B cell (primary cell): ENCODE results near the gene RASA3. TPM values are rescaled to one million over a fixed set of nuclear protein-coding genes. Genes with fewer than 3 reads are reported as not detected.
A peak's percentile ranks its signal among the peaks of the same experiment; 100 is the strongest.

Source experiments
- ATAC-seq: fragments of 200-7000 bp; cut with Tn5 transposase; one replicate; pipeline ENCODE4 v1.10.0; 2021; ENCODE audit warnings: low read depth, mild to moderate bottlenecking, moderate number of reproducible peaks, moderate library complexity
- CTCF ChIA-PET: fragments of 350-600 bp; sonication (Branson Sonifier 250); formaldehyde crosslinking; loops from one replicate; lab custom pipeline; 2021; ENCODE audit warnings: antibody characterized with exemption, inconsistent platforms; lab: Charles Lee
- POLR2A ChIA-PET: fragments of 350-600 bp; sonication (Branson Sonifier 250); formaldehyde crosslinking; loops from one replicate; lab custom pipeline; 2021; ENCODE audit warnings: antibody characterized with exemption; lab: Charles Lee
- DNase-seq: peaks from one replicate; pipeline ENCODE4 v3.0.0; 2013
- H2AFZ ChIP-seq: 2 replicates; pipeline ENCODE4 v1.6.1; 2012; ENCODE audit warnings: mild to moderate bottlenecking, low read depth, low read length; ENCODE audit not compliant: insufficient read depth, poor library complexity, severe bottlenecking
- H3K27ac ChIP-seq, 2 donors: 1 replicate in 1 of 2; 2 replicates in 1 of 2; pipeline ENCODE4 v1.5.1; 2012 to 2013; ENCODE audit warnings: low read length in 2 of 2, mild to moderate bottlenecking in 2 of 2, moderate library complexity in 1 of 2
- H3K27me3 ChIP-seq, 4 experiments: fragments of 200-600 bp in 1 of 4; sonication (generic) in 1 of 4; replicated peaks in 1 of 4; 1 replicate in 2 of 4; 2 replicates in 2 of 4; pipeline versions ENCODE4 v1.6.1 to v1.7.0; 2013 to 2016; ENCODE audit warnings: low read length in 3 of 4, mild to moderate bottlenecking in 2 of 4, mixed read lengths in 1 of 4, moderate library complexity in 1 of 4; ENCODE audit not compliant: insufficient read depth in 4 of 4, control insufficient read depth in 3 of 4; ENCODE audit errors: control extremely low read depth in 1 of 4
- H3K36me3 ChIP-seq, 2 experiments: replicated peaks in 1 of 2; 1 replicate in 1 of 2; 2 replicates in 1 of 2; pipeline versions ENCODE4 v1.6.1 to v1.7.1; 2013; ENCODE audit warnings: low read length in 1 of 2; ENCODE audit not compliant: insufficient read depth in 2 of 2, control insufficient read depth in 1 of 2; ENCODE audit errors: control extremely low read depth in 1 of 2, extremely low read depth in 1 of 2
- H3K4me1 ChIP-seq, 2 donors: fragments of 200-600 bp in 1 of 2; sonication (generic) in 1 of 2; 1 replicate in 1 of 2; 2 replicates in 1 of 2; pipeline versions ENCODE4 v1.5.1 to v1.6.1; 2013 to 2017; ENCODE audit warnings: low read length in 2 of 2; ENCODE audit not compliant: control insufficient read depth in 2 of 2, insufficient read depth in 2 of 2
- H3K4me2 ChIP-seq: replicated peaks from 2 replicates; pipeline ENCODE3; 2012; ENCODE audit warnings: mild to moderate bottlenecking, low read depth, low read length; ENCODE audit not compliant: poor library complexity, severe bottlenecking
- H3K4me3 ChIP-seq, 5 experiments: fragments of 200-600 bp in 1 of 5; sonication (generic) in 1 of 5; 1 replicate in 3 of 5; 2 replicates in 2 of 5; pipeline versions ENCODE4 v1.5.1 to v1.7.0; 2011 to 2016; ENCODE audit warnings: low read length in 4 of 5, mild to moderate bottlenecking in 4 of 5, low read depth in 2 of 5, control low read depth in 1 of 5, moderate library complexity in 1 of 5; ENCODE audit not compliant: insufficient read depth in 1 of 5; ENCODE audit errors: control extremely low read depth in 1 of 5, extremely low read depth in 1 of 5
- H3K79me2 ChIP-seq: fragments of 200-600 bp; sonication (generic); one replicate; pipeline ENCODE4 v1.6.0; 2016; ENCODE audit warnings: low read length; ENCODE audit not compliant: control insufficient read depth, insufficient read depth
- H3K9ac ChIP-seq: fragments of 200-600 bp; sonication (generic); 2 replicates; pipeline ENCODE4 v1.6.1; 2017; ENCODE audit warnings: mild to moderate bottlenecking, low read length, moderate library complexity
- H3K9me3 ChIP-seq, 3 donors: one replicate each; pipeline versions ENCODE4 v1.6.1 to v1.7.1; 2013; ENCODE audit warnings: low read length in 2 of 3; ENCODE audit not compliant: control insufficient read depth in 2 of 3, insufficient read depth in 1 of 3; ENCODE audit errors: control extremely low read depth in 1 of 3
- H4K20me1 ChIP-seq: 2 replicates; pipeline ENCODE4 v1.6.0; 2012; ENCODE audit warnings: mild to moderate bottlenecking, low read length; ENCODE audit not compliant: insufficient read depth, control insufficient read depth, poor library complexity, severe bottlenecking
- H3K27ac Mint-ChIP-seq: one replicate; pipeline ENCODE4 v1.8.0; 2021; ENCODE audit warnings: mixed read lengths
- H3K27me3 Mint-ChIP-seq: one replicate; pipeline ENCODE4 v1.8.0; 2021; ENCODE audit warnings: mixed read lengths
- H3K4me1 Mint-ChIP-seq: one replicate; pipeline ENCODE4 v1.8.0; 2021; ENCODE audit warnings: mixed read lengths
- H3K4me3 Mint-ChIP-seq: one replicate; pipeline ENCODE4 v1.8.0; 2021; ENCODE audit warnings: mixed read lengths
- H3K9me3 Mint-ChIP-seq: one replicate; pipeline ENCODE4 v1.8.0; 2022; ENCODE audit warnings: mixed read lengths; ENCODE audit not compliant: insufficient read depth
- EZH2 ChIP-seq: IDR thresholded peaks from 2 replicates; pipeline ENCODE4 v1.6.1; 2012; ENCODE audit warnings: borderline replicate concordance, low read depth, mild to moderate bottlenecking, moderate library complexity, low read length; ENCODE audit not compliant: insufficient read depth, poor library complexity, severe bottlenecking
- WGBS: methylation state at CpG from one replicate; pipeline ENCODE4 v1.1.5; 2013; ENCODE audit warnings: missing lambda C conversion rate; ENCODE audit not compliant: insufficient coverage; 5-methylcytosine and 5-hydroxymethylcytosine counted together
- intact Hi-C: fragments of 100-400 bp; cut with micrococcal nuclease; formaldehyde crosslinking; loops from one replicate; pipeline ENCODE4 v1.10.0; 2022
- polyA plus RNA-seq: library from polyadenylated mRNA; depleted of rRNA; stranded (reverse); fragments of >200 nt; gene quantifications from 2 replicates; pipeline ENCODE4 v1.2.3, GENCODE V29; 2012
- total RNA-seq, 2 donors: library from RNA; stranded (reverse); fragments of 120-200 nt in 1 of 2; gene quantifications; 1 replicate in 1 of 2; 2 replicates in 1 of 2; pipeline versions ENCODE4 v1.2.3 to v1.2.4, GENCODE V29; 2013 to 2022
- TF ChIP-seq, protein P1 (sequence below): fragments of 200-600 bp; IDR thresholded peaks from one replicate; pipeline ENCODE4 v1.8.0; 2022; ENCODE audit warnings: antibody characterized with exemption, mild to moderate bottlenecking

Gene RASA3
- total and polyA plus RNA-seq, 2 donors (not counting 1 experiment from before 2014, with no cell fraction given), result 54.2 to 87.4 TPM

DNA sequence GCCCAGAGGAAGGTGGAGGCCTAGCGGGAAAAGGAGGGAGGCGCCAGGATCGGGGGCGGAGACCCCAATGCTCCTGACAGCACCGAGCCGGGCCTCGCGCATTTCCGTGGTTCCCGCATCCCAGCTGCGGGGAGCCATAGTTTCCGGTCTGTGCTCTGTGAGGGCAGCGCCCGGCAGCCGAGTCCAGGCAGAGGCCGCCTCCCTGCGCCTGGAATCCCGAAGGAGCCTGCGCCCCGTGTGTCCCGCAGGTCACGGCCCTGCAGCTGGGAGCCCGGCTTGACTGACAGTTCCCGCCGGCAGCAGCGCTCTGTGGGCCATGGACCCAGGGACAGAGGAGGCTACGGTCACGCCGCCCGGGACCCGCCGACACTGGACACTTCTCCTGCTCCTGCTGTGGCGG is 84.0 kb downstream of the RASA3 start:
- Mint-ChIP-seq H3K27ac (no peak overlapping the region), H3K9me3 (no peaks in the 10 kb centered on the region), H3K4me3 (no peak overlapping the region), H3K27me3 (no peaks in the 10 kb centered on the region), H3K4me1 (peaks cover 75% of the 10 kb centered on the region)
- Histone ChIP-seq H3K4me1 (peaks cover 47 to 80% of the 10 kb centered on the region in 2 donors), H3K9ac (peak overlapping the region; percentile 40), H3K27ac (peak overlapping the region in 1 of 2 donors; percentile 68), H3K4me3 (peak overlapping the region in 4 of 5 experiments; percentile 2 to 34 (median 22)), H3K36me3 (peaks cover 0 to 36% of the 10 kb centered on the region in 2 experiments), H3K79me2 (peaks cover 79% of the 10 kb centered on the region), H4K20me1 (peaks cover 84% of the 10 kb centered on the region), H2AFZ (no peak overlapping the region), H3K4me2 (peak overlapping the region; percentile 76), H3K9me3 (no peaks in the 10 kb centered on the region), H3K27me3 (no peaks in the 10 kb centered on the region)
- DNase-seq, result no peak
- 61% methylated on average over 33 of the region's 33 CpGs for WGBS
- CTCF ChIA-PET, result interaction anchor here (1.1 to 1.8 kb wide), 3 partner anchors 9 to 62 kb away, joined by 4 to 8 read pairs (median 4); no protein-coding TSS in a partner anchor
- TF ChIP-seq, protein P1, sequence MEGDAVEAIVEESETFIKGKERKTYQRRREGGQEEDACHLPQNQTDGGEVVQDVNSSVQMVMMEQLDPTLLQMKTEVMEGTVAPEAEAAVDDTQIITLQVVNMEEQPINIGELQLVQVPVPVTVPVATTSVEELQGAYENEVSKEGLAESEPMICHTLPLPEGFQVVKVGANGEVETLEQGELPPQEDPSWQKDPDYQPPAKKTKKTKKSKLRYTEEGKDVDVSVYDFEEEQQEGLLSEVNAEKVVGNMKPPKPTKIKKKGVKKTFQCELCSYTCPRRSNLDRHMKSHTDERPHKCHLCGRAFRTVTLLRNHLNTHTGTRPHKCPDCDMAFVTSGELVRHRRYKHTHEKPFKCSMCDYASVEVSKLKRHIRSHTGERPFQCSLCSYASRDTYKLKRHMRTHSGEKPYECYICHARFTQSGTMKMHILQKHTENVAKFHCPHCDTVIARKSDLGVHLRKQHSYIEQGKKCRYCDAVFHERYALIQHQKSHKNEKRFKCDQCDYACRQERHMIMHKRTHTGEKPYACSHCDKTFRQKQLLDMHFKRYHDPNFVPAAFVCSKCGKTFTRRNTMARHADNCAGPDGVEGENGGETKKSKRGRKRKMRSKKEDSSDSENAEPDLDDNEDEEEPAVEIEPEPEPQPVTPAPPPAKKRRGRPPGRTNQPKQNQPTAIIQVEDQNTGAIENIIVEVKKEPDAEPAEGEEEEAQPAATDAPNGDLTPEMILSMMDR, result no peak
- no peak for ATAC-seq
- intact Hi-C loops, result loop anchor here (2.0 to 5.0 kb wide), 2 partner anchors 16 to 64 kb away; no protein-coding TSS in a partner anchor
- POLR2A ChIA-PET, result interaction anchor here (0.6 to 1.8 kb wide), 5 partner anchors 17 to 100 kb away, joined by 3 to 16 read pairs (median 5); no protein-coding TSS in a partner anchor

DNA sequence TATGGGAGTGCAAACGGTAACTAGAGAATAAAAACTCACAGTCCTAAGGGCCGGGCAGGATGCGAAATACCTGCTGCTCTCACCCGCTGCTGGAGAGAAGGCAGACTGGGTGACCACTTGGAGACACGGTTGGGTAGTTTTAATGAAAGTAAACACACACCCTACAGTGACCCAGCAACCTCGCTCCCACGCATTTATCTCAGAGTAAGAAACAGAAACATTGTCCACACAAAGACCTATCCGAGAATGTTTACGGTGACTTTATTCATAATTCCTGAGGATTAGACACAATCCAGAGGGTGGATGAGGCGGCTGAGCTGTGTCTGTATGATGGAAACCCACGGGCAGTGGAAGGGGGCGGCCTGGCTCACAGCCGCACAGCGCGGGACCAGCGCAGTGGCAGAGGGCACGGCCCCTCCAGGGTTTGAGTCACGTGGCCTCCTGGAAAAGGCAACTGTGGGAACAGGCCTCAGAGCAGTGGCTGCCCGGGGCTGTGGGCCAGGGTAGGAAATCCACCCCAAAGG is 85.0 kb downstream of the RASA3 start:
- ChIA-PET POLR2A (no interaction called here), CTCF (interaction anchor here (1.7 to 1.8 kb wide), 2 partner anchors 10 to 20 kb away, joined by 3 to 4 read pairs; no protein-coding TSS in a partner anchor)
- no peaks in the 10 kb centered on the region for H3K27me3 ChIP-seq
- Mint-ChIP-seq H3K27me3 (no peaks in the 10 kb centered on the region), H3K27ac (peak overlapping the region; percentile 89), H3K9me3 (no peaks in the 10 kb centered on the region), H3K4me3 (peak overlapping the region; percentile 73), H3K4me1 (peaks cover 71% of the 10 kb centered on the region)
- no peaks in the 10 kb centered on the region for H3K9me3 ChIP-seq
- peak; percentile 31 for ATAC-seq
- peaks cover 0 to 45% of the 10 kb centered on the region in 2 experiments for H3K36me3 ChIP-seq
- peak overlapping the region in 1 of 2 donors; percentile 26 for H3K27ac ChIP-seq
- whole genome bisulfite sequencing, result 96% methylated on average over 13 of the region's 19 CpGs
- no peak overlapping the region for H2AFZ ChIP-seq
- peak overlapping the region in 2 of 5 experiments; percentile 7 to 27 for H3K4me3 ChIP-seq
- peaks cover 79% of the 10 kb centered on the region for H3K79me2 ChIP-seq
- H3K9ac ChIP-seq, result peak overlapping the region; percentile 33
- intact Hi-C loops, result loop anchor here (5.0 kb wide), 1 partner anchor 65 kb away; no protein-coding TSS in a partner anchor
- no peak for TF ChIP-seq EZH2
- TF ChIP-seq, protein P1, result no peak
- no peak for DNase-seq
- H4K20me1 ChIP-seq, result peaks cover 84% of the 10 kb centered on the region
- peaks cover 41 to 70% of the 10 kb centered on the region in 2 donors for H3K4me1 ChIP-seq
- peak overlapping the region; percentile 60 for H3K4me2 ChIP-seq
